PC-3 (cell line): ENCODE results near the gene SFTPB. TPM values are rescaled to one million over a fixed set of nuclear protein-coding genes. Genes with fewer than 3 reads are reported as not detected.

Source experiments
- ATAC-seq: fragments of 200-7000 bp; cut with Tn5 transposase; 2 replicates; pipeline ENCODE4 v1.9.1; 2020; ENCODE audit warnings: mild to moderate bottlenecking, moderate library complexity
- BruUV-seq: library from RNA; stranded (reverse); fragments of 400-500 nt; replicated peaks from 2 replicates; lab custom pipeline; 2021; lab: Mats Ljungman, UMichigan
- CTCF ChIA-PET: fragments of 300-600 bp; sonication (Branson Sonifier 250); formaldehyde crosslinking; loops from one replicate; lab custom pipeline; 2022; ENCODE audit warnings: antibody characterized with exemption; lab: Charles Lee
- POLR2A ChIA-PET: fragments of 300-600 bp; sonication (Branson Sonifier 250); formaldehyde crosslinking; loops from one replicate; lab custom pipeline; 2022; ENCODE audit warnings: antibody characterized with exemption; ENCODE audit not compliant: unreplicated experiment; lab: Charles Lee
- DNase-seq: peaks from one replicate; pipeline ENCODE4 v3.0.0-alpha.2; 2015
- H2AFZ ChIP-seq: fragments of 300-600 bp; sonication (generic); 2 replicates; pipeline ENCODE4 v1.6.0; 2016; ENCODE audit warnings: antibody characterized with exemption, low read length
- H3F3A ChIP-seq: fragments of 300-600 bp; sonication (generic); one replicate; pipeline ENCODE4 v1.6.0; 2017; ENCODE audit warnings: antibody characterized with exemption, low read length, control low read depth, mild to moderate bottlenecking; ENCODE audit not compliant: unreplicated experiment
- H3K27ac ChIP-seq: fragments of 300-600 bp; sonication (generic); 2 replicates; pipeline ENCODE4 v1.5.1; 2016; ENCODE audit warnings: mild to moderate bottlenecking, low read length
- H3K27me3 ChIP-seq: fragments of 300-600 bp; sonication (generic); 2 replicates; pipeline ENCODE4 v1.6.1; 2016; ENCODE audit warnings: low read length, mixed read lengths
- H3K36me3 ChIP-seq: fragments of 300-600 bp; sonication (generic); 2 replicates; pipeline ENCODE4 v1.6.1; 2016; ENCODE audit warnings: low read depth, mixed run types, low read length, mixed read lengths
- H3K4me1 ChIP-seq: fragments of 300-600 bp; sonication (generic); 2 replicates; pipeline ENCODE4 v1.5.1; 2016; ENCODE audit warnings: low read length; ENCODE audit not compliant: insufficient read depth
- H3K4me2 ChIP-seq: fragments of 300-600 bp; sonication (generic); 2 replicates; pipeline ENCODE4 v1.6.0; 2016; ENCODE audit warnings: low read length
- H3K4me3 ChIP-seq: fragments of 300-600 bp; sonication (generic); 2 replicates; pipeline ENCODE4 v1.5.1; 2016; ENCODE audit warnings: mild to moderate bottlenecking, low read length, mixed read lengths
- H3K79me2 ChIP-seq: fragments of 300-600 bp; sonication (generic); 2 replicates; pipeline ENCODE4 v1.6.1; 2017; ENCODE audit warnings: low read length, mixed read lengths
- H3K9ac ChIP-seq: fragments of 300-600 bp; sonication (generic); 2 replicates; pipeline ENCODE4 v1.6.0; 2016; ENCODE audit warnings: mild to moderate bottlenecking, low read length
- H3K9me2 ChIP-seq: fragments of 300-600 bp; sonication (generic); replicated peaks from 2 replicates; pipeline ENCODE4 v1.6.1; 2016; ENCODE audit warnings: mixed run types, low read length, mixed read lengths
- H3K9me3 ChIP-seq: fragments of 300-600 bp; sonication (generic); 2 replicates; pipeline ENCODE4 v1.6.1; 2016; ENCODE audit warnings: low read length, mixed read lengths
- H4K20me1 ChIP-seq: fragments of 300-600 bp; sonication (generic); 2 replicates; pipeline ENCODE4 v1.6.1; 2016; ENCODE audit warnings: low read length, mixed read lengths
- EZH2 ChIP-seq: fragments of 300-600 bp; sonication (generic); IDR thresholded peaks from one replicate; pipeline ENCODE4 v1.6.1; 2017; ENCODE audit warnings: antibody characterized with exemption, mild to moderate bottlenecking, low read length; ENCODE audit not compliant: unreplicated experiment
- EZH2phosphoT487 ChIP-seq: fragments of 300-600 bp; sonication (generic); IDR thresholded peaks from 2 replicates; pipeline ENCODE4 v1.6.1; 2018; ENCODE audit warnings: mild to moderate bottlenecking, antibody characterized with exemption, low read length, borderline replicate concordance
- intact Hi-C: fragments of 100-400 bp; cut with micrococcal nuclease; formaldehyde crosslinking; loops from 2 replicates; pipeline ENCODE4 v1.9.0; 2023
- total RNA-seq: library from RNA; depleted of rRNA; stranded (reverse); fragments of >200 nt; gene quantifications from 2 replicates; pipeline ENCODE4 v1.2.3, GENCODE V29; 2014
- TF ChIP-seq, protein P1 (sequence below): fragments of 300-600 bp; sonication (generic); conservative IDR thresholded peaks from 2 replicates; pipeline ENCODE4 v1.5.1; 2017; ENCODE audit warnings: antibody characterized with exemption, low read depth, mild to moderate bottlenecking, low read length

SFTPB gene
- total RNA-seq, 1 experiment from 2014 or later = not detected

- CTCF ChIA-PET = no interaction called here
- H2AFZ ChIP-seq = no peak overlapping the region
- no peak overlapping the region for H3K4me3 ChIP-seq
- ATAC-seq (no peak), DNase-seq (no peak)
- H4K20me1 ChIP-seq = no peaks in the 10 kb centered on the region; the same call in 1 of the 2 replicates
- H3K27me3 ChIP-seq = no peaks in the 10 kb centered on the region
- TF ChIP-seq EZH2 (no peak), EZH2phosphoT487 (no peak)
- TF ChIP-seq, protein P1, sequence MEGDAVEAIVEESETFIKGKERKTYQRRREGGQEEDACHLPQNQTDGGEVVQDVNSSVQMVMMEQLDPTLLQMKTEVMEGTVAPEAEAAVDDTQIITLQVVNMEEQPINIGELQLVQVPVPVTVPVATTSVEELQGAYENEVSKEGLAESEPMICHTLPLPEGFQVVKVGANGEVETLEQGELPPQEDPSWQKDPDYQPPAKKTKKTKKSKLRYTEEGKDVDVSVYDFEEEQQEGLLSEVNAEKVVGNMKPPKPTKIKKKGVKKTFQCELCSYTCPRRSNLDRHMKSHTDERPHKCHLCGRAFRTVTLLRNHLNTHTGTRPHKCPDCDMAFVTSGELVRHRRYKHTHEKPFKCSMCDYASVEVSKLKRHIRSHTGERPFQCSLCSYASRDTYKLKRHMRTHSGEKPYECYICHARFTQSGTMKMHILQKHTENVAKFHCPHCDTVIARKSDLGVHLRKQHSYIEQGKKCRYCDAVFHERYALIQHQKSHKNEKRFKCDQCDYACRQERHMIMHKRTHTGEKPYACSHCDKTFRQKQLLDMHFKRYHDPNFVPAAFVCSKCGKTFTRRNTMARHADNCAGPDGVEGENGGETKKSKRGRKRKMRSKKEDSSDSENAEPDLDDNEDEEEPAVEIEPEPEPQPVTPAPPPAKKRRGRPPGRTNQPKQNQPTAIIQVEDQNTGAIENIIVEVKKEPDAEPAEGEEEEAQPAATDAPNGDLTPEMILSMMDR = no peak
- H3K9me3 ChIP-seq = no peaks in the 10 kb centered on the region
- H3K4me2 ChIP-seq = no peak overlapping the region
- peaks cover 30% of the 10 kb centered on the region for H3K4me1 ChIP-seq
- POLR2A ChIA-PET = no interaction called here
- H3K79me2 ChIP-seq = no peaks in the 10 kb centered on the region
- no peak overlapping the region for H3K27ac ChIP-seq
- no peaks in the 10 kb centered on the region for H3K9me2 ChIP-seq
- BruUV-seq = no TSS peak
- peaks cover 52% of the 10 kb centered on the region for H3K36me3 ChIP-seq
- intact Hi-C loops = no loop called here
- H3F3A ChIP-seq = peaks cover 3% of the 10 kb centered on the region
- no peak overlapping the region for H3K9ac ChIP-seq
Measured at GRCh38 chr2:85651097-85651496, 16.9 kb downstream of the SFTPB start.

- H4K20me1 ChIP-seq = no peaks in the 10 kb centered on the region; the same call in 1 of the 2 replicates
- H3K9me3 ChIP-seq = no peaks in the 10 kb centered on the region
- H3K9ac ChIP-seq = no peak overlapping the region
- H2AFZ ChIP-seq = no peak overlapping the region
- BruUV-seq = no TSS peak
- ATAC-seq = no peak
- CTCF ChIA-PET = no interaction called here
- H3K27ac ChIP-seq = 0 out of 2 replicates have a peak overlapping the region, but pooled peaks have one; percentile 11
- H3K4me3 ChIP-seq = no peak overlapping the region
- no peaks in the 10 kb centered on the region for H3K27me3 ChIP-seq
- intact Hi-C loops = no loop called here
- TF ChIP-seq, protein P1 = no peak
- TF ChIP-seq EZH2phosphoT487 (no peak), EZH2 (no peak)
- DNase-seq = no peak
- H3K4me2 ChIP-seq = no peak overlapping the region
- H3K36me3 ChIP-seq = peaks cover 58% of the 10 kb centered on the region
- H3K4me1 ChIP-seq = peaks cover 27% of the 10 kb centered on the region
- POLR2A ChIA-PET = no interaction called here
- no peaks in the 10 kb centered on the region for H3K9me2 ChIP-seq
- H3F3A ChIP-seq = peaks cover 3% of the 10 kb centered on the region
- no peaks in the 10 kb centered on the region for H3K79me2 ChIP-seq
Measured at GRCh38 chr2:85650456-85650855, 17.5 kb downstream of the SFTPB start.
